ENCODE data around the gene AKR1D1.
"Not testable (repeated sequence)": the region's sequence is repeated elsewhere in the genome, so short reads cannot be mapped to it uniquely, and the experiment has no call there.

The AKR1D1 gene, protein sequence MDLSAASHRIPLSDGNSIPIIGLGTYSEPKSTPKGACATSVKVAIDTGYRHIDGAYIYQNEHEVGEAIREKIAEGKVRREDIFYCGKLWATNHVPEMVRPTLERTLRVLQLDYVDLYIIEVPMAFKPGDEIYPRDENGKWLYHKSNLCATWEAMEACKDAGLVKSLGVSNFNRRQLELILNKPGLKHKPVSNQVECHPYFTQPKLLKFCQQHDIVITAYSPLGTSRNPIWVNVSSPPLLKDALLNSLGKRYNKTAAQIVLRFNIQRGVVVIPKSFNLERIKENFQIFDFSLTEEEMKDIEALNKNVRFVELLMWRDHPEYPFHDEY

DNA sequence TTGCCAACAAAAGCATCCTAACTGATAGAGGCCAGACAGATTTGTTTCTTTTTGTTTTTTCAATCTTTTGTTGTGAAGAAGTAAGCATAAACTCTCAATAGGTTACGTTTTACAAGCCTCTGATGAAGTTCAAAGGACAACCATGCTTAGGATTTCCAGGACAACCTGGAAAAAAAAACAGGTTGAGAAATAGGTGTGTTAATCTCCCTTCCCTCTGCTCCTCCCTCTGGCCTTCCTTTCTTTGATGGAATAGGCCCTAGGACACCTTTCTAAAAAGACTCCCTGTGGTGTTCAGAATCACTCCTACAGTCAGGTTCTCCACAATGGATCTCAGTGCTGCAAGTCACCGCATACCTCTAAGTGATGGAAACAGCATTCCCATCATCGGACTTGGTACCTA, at the start of gene AKR1D1:
Gene AKR1D1 (plus strand): TSS at position 264 of the 400 bp plus-strand sequence. CDS start 60 bp downstream, at position 324.
- DNase-seq (ENCODE audit: low spot score): no peak

DNA sequence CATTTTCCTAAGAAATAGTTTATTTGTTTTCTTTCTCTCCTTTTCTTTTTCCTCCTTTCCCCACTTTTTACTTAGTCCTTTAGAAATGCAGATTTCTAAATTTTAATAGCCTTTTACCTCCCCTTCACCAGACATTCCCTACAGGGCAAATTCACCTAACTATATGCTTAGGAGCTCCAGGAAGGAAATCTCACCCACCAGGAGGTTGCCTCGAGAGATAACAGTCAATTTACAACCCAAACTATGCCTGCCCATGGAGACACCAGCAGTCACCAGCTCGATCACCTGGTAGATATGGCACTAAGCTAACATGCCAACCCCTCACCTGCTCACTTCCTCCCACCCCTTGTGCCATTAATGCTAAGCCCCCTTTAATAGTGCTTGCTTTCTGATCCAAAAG, 49.2 kb upstream of the AKR1D1 start:
- DNase-seq (ENCODE audit: low spot score): no peak

DNA sequence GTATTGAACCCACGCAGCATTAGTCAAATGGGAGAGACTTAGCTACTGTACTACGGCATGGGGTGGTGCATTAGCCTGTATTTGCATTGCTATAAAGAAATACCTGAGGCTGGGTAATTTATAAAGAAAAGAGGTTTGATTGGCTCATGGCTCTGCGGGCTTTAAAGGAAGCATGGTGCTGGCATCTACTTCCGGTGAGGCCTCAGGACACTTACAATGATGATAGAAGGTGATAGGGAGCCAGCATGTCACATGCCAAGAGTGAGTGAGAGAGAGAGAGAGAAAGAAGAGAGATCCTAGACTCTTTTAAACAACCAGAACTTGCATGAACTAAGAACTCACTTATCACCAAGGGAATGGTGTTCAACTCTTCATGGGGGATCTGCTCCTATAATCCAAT, 47.1 kb upstream of the AKR1D1 start:
- DNase-seq (ENCODE audit: low spot score): no peak

- DNase-seq (ENCODE audit: low spot score): no peak
Measured at GRCh38 chr7:138029941-138030340, 46.3 kb upstream of the AKR1D1 start.

DNA sequence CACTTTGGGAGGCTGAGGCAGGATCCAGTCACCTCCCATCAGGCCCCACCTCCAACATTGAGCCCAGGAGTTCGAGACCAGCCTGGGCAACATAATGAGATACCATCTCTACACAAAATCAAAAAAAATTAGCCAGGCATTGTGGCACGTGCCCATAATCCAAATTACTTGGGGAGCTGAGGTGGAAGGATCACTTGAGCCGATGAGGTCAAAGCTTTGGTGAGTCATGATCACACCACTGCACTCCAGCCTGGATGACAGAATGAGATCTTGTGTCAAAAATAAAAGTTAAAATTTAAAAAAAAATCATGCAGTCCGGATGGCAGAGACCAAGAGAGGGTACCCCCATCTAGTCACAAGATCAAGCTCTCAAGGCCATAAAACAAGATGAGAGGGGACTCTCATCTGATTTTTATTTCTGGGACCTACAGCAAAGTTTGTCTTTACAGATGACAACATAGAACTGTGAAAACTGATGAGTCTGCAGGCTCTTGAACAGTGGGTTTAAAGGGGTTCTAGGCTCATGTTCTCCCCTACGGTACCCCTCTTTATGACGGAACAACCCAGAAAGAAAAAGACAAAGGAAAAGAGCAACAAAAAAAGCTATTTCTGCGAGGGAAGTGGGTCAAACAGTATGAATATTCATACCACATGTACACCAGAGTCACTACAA, 45.4 kb upstream of the AKR1D1 start:
- DNase-seq (ENCODE audit: low spot score): no peak

DNA sequence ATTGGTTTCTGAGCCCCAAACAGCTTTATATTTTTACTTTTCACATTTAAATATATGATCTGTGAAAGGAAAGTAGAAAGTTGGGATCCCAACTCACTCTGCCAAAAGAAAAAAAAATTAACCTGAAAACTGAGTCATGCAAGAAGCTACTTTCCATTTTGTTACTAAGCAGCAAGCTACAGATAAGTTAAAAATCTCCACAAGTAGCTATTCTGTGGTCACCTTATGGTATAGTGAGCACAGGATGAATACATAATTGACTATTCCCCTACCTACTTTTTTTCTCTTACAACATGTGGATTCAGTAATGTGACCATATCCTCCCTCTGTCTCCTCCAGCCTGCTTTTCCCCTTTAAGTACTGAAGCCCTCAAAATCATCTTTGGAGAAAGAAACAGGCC, 44.1 kb upstream of the AKR1D1 start:
- DNase-seq (ENCODE audit: low spot score): no peak

DNA sequence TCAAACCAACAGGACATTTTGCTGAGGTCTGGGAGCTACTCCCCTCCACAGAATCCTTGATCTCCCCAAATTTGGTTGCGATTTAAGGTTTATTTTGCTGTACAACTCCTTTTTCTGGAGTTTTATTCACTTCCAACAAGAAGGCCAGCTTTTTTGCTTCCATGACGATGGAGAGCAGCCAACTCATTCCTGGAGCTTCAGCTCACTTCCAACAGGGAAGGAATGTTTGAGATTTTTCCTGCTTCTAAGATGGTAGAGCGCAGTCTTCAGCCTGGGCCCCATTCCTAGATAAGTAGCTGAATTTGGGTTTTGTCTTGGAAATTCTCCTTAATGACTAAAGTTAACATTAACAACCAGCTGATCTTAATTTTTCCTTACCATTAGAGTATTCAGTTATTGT, 43.5 kb upstream of the AKR1D1 start:
- no peak for DNase-seq (ENCODE audit: low spot score)

- no peak for DNase-seq (ENCODE audit: low spot score)
Measured at GRCh38 chr7:138033241-138033640, 43.0 kb upstream of the AKR1D1 start.

DNA sequence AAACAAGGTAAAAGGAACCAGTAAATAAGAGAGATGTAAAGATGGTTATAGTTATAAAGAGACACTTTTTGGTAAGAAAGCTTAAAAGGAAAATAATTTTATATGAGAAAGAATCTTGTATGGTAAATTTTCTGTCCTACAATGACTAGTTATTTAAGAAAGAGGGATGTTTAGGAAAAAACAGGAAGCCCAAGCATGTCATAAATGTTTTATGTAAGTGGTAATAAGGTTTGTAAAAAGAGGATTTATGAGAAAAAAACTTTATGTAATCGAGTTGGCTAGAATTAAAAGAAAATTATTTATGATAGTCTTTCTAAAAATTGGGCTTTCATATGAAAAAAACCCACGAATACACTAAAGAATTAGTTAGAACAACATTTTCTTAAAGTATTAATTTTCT, 40.1 kb upstream of the AKR1D1 start:
- no peak for DNase-seq (ENCODE audit: low spot score)

DNA sequence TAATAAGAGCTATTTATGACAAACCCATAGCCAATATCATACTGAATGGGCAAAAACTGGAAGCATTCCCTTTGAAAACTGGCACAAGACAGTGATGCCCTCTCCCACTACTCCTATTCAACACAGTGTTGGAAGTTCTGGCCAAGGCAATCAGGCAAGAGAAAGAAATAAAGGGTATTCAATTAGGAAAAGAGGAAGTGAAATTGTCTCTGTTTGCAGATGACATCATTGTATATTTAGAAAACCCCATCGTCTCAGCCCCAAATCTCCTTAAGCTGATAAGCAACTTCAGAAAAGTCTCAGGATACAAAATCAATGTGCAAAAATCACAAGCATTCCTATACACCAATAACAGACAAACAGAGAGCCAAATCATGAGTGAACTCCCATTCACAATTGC, 36.2 kb upstream of the AKR1D1 start:
- DNase-seq (ENCODE audit: low spot score): not testable (repeated sequence)

GRCh38 chr7:138044897-138045296, 31.4 kb upstream of the AKR1D1 start:
- no peak for DNase-seq (ENCODE audit: low spot score)

DNA sequence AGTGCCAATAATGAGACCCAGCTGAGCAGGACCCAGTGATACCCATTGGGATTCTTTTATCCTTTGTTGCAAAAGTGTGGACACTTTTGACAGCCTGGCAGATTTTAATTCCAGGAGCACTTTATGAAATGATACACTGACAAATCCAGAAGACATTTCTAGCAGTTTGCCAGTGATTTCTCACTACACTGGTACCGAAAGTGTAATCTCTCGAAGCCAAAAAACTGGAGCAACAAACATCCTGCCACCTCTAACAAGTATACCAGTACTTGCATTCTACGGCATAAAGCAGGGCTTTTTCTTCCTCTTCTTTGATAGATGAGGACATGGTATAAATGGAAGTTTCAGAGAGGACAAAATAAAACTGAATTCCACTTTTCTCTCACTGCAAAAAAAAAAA, 28.4 kb upstream of the AKR1D1 start:
- no peak for DNase-seq (ENCODE audit: low spot score)

GRCh38 chr7:138049505-138050116, 26.6 kb upstream of the AKR1D1 start:
- DNase-seq (ENCODE audit: low spot score): no peak

GRCh38 chr7:138051712-138052247, 24.5 kb upstream of the AKR1D1 start:
- DNase-seq (ENCODE audit: low spot score): not testable (repeated sequence)

DNA sequence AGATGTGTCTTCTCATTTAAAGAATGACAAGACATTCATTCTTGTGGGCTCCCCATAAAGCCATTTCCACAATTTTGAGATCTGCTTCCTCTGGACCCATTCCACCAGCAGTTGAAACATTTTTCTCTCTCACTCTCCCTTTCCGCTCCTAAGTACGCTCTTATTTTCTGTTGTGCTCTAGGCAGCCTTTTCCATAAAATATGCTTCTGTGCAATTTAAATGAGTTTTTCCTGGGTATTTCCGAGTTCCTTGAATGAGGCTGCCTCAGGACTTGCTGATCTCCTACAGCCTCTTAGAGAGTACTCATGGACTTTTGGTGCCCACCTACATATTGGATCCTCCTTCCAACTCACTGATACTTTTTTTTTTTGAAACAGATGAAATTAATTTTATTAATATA, 23.6 kb upstream of the AKR1D1 start:
- no peak for DNase-seq (ENCODE audit: low spot score)

- not testable (repeated sequence) for DNase-seq (ENCODE audit: low spot score)
Measured at GRCh38 chr7:138055698-138056097, 20.6 kb upstream of the AKR1D1 start.

- DNase-seq (ENCODE audit: low spot score): no peak
Measured at GRCh38 chr7:138063400-138063799, 12.9 kb upstream of the AKR1D1 start.

GRCh38 chr7:138064856-138065357, 11.4 kb upstream of the AKR1D1 start:
- no peak for DNase-seq (ENCODE audit: low spot score)

GRCh38 chr7:138065827-138066226, 10.4 kb upstream of the AKR1D1 start:
- no peak for DNase-seq (ENCODE audit: low spot score)

GRCh38 chr7:138066954-138067394, 9.3 kb upstream of the AKR1D1 start:
- no peak for DNase-seq (ENCODE audit: low spot score)

DNA sequence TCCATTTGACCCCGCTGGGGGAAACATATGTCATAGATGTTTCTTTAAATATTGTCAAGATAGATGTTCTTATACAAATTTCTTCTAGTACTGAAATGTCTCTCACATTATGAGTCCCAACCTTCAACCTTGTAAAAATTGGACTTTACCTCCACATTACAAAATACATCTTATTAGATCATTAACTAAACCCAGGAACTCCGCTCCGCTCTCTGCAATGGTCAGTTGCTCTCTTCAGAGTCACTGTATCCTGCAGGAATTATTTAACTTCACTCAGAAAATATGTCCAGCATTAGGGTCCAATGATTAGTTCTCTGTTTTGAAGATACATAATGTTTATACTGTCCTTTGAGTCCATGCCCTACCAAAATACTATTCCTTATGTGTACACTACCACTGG, 8.5 kb upstream of the AKR1D1 start:
- no peak for DNase-seq (ENCODE audit: low spot score)

DNA sequence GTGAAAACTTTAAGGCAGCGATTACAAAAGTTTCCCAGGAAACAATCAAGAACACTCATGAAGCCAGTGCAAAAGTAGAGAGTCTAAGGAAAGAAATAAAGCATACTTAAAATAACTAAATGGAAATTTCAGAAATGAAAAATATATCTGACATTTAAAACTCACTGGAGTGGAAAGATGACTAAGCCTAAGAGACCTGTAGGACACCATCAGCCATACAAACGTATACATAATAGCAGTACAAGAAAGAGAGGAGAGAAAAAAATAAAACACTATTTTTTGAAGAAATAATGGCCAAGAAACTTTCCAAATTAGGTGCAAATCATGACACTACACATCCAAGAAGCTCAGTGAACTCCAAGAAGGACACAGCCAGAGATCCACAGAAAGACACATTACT, 5.4 kb upstream of the AKR1D1 start:
- DNase-seq (ENCODE audit: low spot score): no peak

DNA sequence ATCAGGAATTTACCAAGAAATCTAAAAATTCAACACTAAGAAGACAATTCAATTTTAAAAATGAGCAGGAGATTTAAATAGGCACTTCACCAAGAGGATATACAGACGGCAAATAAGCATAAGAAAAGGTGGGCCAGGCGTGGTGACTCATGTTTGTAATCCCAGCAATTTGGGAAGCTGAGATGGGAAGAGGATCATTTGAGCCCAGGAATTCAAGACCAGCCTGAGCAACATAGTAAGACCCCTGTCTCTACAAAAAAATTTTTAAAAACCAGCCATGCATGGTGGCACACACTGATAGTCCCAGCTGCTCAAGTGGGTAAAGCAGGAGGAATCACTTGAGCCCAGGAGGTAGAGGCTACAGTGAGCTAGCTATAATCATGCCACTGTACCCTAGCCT, 3.5 kb upstream of the AKR1D1 start:
- DNase-seq (ENCODE audit: low spot score): no peak

Data from cerebellar cortex (tissue), 1 donor.